Measurements from ENCODE around the gene POLR3B. TPM values are rescaled to one million over a fixed set of nuclear protein-coding genes. Genes with fewer than 3 reads are reported as not detected.

Gene POLR3B
- total and polyA plus RNA-seq, 2 of the 13 experiments (the other 11 are each of a cell fraction or from before 2014, with no cell fraction given): 4.8 to 13.1 TPM

DNA sequence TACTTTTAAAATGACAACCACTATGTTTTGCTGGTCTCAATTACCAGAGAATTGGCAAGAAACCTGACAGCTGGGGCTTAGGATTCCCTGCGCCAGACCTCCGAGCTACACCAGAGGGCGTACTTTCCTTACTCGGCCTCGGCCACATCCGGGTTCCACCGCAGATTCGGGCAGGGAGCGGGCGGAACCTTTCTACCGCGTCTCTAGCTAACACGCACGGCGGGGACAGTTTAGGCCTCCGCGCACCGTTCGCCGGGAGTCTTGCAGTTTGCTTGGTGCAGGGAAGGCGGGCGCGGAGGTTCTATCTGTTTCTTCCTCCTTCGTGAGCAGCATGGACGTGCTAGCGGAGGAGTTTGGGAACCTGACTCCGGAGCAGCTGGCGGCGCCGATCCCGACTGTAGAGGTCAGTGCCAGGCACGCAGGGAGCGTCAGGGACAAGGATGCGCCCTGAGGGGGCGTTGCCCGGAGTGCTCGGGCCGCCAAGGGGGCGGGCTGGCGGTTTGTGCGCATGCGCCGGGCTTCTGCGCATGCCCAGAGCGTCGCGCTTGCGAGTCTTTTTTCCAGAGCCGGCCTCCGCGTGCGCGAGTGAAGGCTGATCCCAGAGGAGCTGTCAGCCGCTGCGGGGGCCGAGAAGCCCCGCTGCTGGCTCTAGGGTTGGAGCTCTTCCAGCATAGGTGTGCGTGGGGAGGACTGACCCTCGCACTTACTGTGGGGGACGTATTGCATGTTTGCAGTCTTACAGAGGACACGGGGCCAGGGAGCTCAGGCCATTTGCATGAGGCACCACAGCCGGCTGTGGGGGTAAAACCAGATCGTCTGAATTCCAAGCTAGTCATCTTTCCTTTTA lies at the start of gene POLR3B (continued):
- TF ChIP-seq ZNF10 (CRISPR knock-in tag; IDR thresholded peaks at IDR 0.05; ENCODE audit: borderline replicate concordance, low read depth) (no peak), ATM (IDR thresholded peaks at IDR 0.05; ENCODE audit: borderline replicate concordance) (no peak), ZNF850 (CRISPR knock-in tag; conservative IDR thresholded peaks at IDR 0.05) (no peak), SRSF1 (optimal IDR thresholded peaks at IDR 0.05; ENCODE audit: low read depth, low read length) (no peak), ZNF782 (CRISPR knock-in tag; IDR thresholded peaks at IDR 0.05; ENCODE audit: borderline replicate concordance) (peak; percentile 96), SMARCC2 (IDR thresholded peaks at IDR 0.05) (no peak), MBNL3 (CRISPR knock-in tag; conservative IDR thresholded peaks at IDR 0.05) (no peak), PHF5A (CRISPR knock-in tag; IDR thresholded peaks at IDR 0.05; ENCODE audit: low read depth, unreplicated experiment) (peak; percentile 85), KLF15 (CRISPR knock-in tag; IDR thresholded peaks at IDR 0.05; ENCODE audit: borderline replicate concordance) (no peak), ZNF124 (CRISPR knock-in tag; IDR thresholded peaks at IDR 0.05) (peak; percentile 88), RCOR2 (CRISPR knock-in tag; IDR thresholded peaks at IDR 0.05) (peak; percentile 53; the same call in 1 of the 2 replicates), STAT5B (CRISPR knock-in tag; IDR thresholded peaks at IDR 0.05) (no peak; the same call in 1 of the 2 replicates), ZC3H4 (CRISPR knock-in tag; IDR thresholded peaks at IDR 0.05; ENCODE audit: borderline replicate concordance) (peak; percentile 61; the same call in 1 of the 2 replicates), SNAPC2 (CRISPR knock-in tag; IDR thresholded peaks at IDR 0.05) (peak; percentile 90), NPAS2 (CRISPR knock-in tag; IDR thresholded peaks at IDR 0.05; ENCODE audit: borderline replicate concordance) (no peak), MTA1 (CRISPR knock-in tag; IDR thresholded peaks at IDR 0.05; ENCODE audit: borderline replicate concordance) (peak; percentile 87), ZFP36L2 (CRISPR knock-in tag; IDR thresholded peaks at IDR 0.05) (peak; percentile 45; the same call in 1 of the 2 replicates), ZNF672 (CRISPR knock-in tag; IDR thresholded peaks at IDR 0.05) (0 out of 2 replicates have a peak, but pooled peaks have one; percentile 69), TBL1XR1 (IDR thresholded peaks at IDR 0.05; ENCODE audit: borderline replicate concordance, low read length, partially characterized antibody) (no peak), MED1 (CRISPR knock-in tag; IDR thresholded peaks at IDR 0.05) (peak; percentile 71), ZNF546 (CRISPR knock-in tag; conservative IDR thresholded peaks at IDR 0.05) (peak; percentile 85; the same call in 1 of the 2 replicates)
- TF ChIP-seq, protein P1, sequence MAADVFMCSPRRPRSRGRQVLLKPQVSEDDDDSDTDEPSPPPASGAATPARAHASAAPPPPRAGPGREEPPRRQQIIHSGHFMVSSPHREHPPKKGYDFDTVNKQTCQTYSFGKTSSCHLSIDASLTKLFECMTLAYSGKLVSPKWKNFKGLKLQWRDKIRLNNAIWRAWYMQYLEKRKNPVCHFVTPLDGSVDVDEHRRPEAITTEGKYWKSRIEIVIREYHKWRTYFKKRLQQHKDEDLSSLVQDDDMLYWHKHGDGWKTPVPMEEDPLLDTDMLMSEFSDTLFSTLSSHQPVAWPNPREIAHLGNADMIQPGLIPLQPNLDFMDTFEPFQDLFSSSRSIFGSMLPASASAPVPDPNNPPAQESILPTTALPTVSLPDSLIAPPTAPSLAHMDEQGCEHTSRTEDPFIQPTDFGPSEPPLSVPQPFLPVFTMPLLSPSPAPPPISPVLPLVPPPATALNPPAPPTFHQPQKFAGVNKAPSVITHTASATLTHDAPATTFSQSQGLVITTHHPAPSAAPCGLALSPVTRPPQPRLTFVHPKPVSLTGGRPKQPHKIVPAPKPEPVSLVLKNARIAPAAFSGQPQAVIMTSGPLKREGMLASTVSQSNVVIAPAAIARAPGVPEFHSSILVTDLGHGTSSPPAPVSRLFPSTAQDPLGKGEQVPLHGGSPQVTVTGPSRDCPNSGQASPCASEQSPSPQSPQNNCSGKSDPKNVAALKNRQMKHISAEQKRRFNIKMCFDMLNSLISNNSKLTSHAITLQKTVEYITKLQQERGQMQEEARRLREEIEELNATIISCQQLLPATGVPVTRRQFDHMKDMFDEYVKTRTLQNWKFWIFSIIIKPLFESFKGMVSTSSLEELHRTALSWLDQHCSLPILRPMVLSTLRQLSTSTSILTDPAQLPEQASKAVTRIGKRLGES (CRISPR knock-in tag; IDR thresholded peaks at IDR 0.05; ENCODE audit: borderline replicate concordance): no peak
- TF ChIP-seq, protein P2, sequence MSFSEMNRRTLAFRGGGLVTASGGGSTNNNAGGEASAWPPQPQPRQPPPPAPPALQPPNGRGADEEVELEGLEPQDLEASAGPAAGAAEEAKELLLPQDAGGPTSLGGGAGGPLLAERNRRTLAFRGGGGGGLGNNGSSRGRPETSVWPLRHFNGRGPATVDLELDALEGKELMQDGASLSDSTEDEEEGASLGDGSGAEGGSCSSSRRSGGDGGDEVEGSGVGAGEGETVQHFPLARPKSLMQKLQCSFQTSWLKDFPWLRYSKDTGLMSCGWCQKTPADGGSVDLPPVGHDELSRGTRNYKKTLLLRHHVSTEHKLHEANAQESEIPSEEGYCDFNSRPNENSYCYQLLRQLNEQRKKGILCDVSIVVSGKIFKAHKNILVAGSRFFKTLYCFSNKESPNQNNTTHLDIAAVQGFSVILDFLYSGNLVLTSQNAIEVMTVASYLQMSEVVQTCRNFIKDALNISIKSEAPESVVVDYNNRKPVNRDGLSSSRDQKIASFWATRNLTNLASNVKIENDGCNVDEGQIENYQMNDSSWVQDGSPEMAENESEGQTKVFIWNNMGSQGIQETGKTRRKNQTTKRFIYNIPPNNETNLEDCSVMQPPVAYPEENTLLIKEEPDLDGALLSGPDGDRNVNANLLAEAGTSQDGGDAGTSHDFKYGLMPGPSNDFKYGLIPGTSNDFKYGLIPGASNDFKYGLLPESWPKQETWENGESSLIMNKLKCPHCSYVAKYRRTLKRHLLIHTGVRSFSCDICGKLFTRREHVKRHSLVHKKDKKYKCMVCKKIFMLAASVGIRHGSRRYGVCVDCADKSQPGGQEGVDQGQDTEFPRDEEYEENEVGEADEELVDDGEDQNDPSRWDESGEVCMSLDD (CRISPR knock-in tag; IDR thresholded peaks at IDR 0.05; ENCODE audit: borderline replicate concordance): peak; percentile 66; the same call in 1 of the 2 replicates
